GM23338 (cell line): ENCODE results near the gene PYGB. TPM values are rescaled to one million over a fixed set of nuclear protein-coding genes. Genes with fewer than 3 reads are reported as not detected.

Experiments
- ATAC-seq: fragments of 200-7000 bp; cut with Tn5 transposase; 3 replicates; pipeline ENCODE4 v1.9.1; 2020
- DNase-seq: peaks from one replicate; pipeline ENCODE4 v3.0.0-alpha.2; 2015; ENCODE audit warnings: low spot score
- H2AFZ ChIP-seq: fragments of 200-600 bp; sonication (generic); 2 replicates; pipeline ENCODE4 v1.8.0; 2016; ENCODE audit warnings: antibody characterized with exemption, mild to moderate bottlenecking, moderate library complexity
- H3F3A ChIP-seq: fragments of 200-600 bp; sonication (generic); replicated peaks from 2 replicates; pipeline ENCODE4 v1.8.0; 2017; ENCODE audit warnings: antibody characterized with exemption, mixed run types, low read depth
- H3K27ac ChIP-seq: fragments of 200-600 bp; sonication (generic); 2 replicates; pipeline ENCODE4 v1.6.1; 2016; ENCODE audit warnings: low read depth
- H3K27me3 ChIP-seq: fragments of 200-600 bp; sonication (generic); 2 replicates; pipeline ENCODE4 v1.8.0; 2016; ENCODE audit warnings: mild to moderate bottlenecking, mixed run types, moderate library complexity; ENCODE audit not compliant: insufficient read depth
- H3K36me3 ChIP-seq: fragments of 200-600 bp; sonication (generic); 2 replicates; pipeline ENCODE4 v1.8.0; 2016; ENCODE audit warnings: mild to moderate bottlenecking; ENCODE audit not compliant: insufficient read depth
- H3K4me1 ChIP-seq: fragments of 200-600 bp; sonication (generic); 2 replicates; pipeline ENCODE4 v1.8.0; 2016; ENCODE audit warnings: mild to moderate bottlenecking, moderate library complexity; ENCODE audit not compliant: insufficient read depth
- H3K4me2 ChIP-seq: fragments of 200-600 bp; sonication (generic); 2 replicates; pipeline ENCODE4 v1.7.1; 2017; ENCODE audit warnings: mixed run types
- H3K4me3 ChIP-seq: fragments of 200-600 bp; sonication (generic); 2 replicates; pipeline ENCODE4 v1.6.1; 2016; ENCODE audit warnings: mixed run types
- H3K79me2 ChIP-seq: fragments of 200-600 bp; sonication (generic); replicated peaks from 2 replicates; pipeline ENCODE4 v1.8.0; 2017; ENCODE audit warnings: mild to moderate bottlenecking; ENCODE audit not compliant: insufficient read depth
- H3K9me2 ChIP-seq: fragments of 200-600 bp; sonication (generic); 2 replicates; pipeline ENCODE4 v1.8.0; 2017; ENCODE audit not compliant: insufficient read depth
- H4K20me1 ChIP-seq: fragments of 200-600 bp; sonication (generic); replicated peaks from 2 replicates; pipeline ENCODE4 v1.8.0; 2017; ENCODE audit warnings: mild to moderate bottlenecking; ENCODE audit not compliant: insufficient read depth
- H3K27ac Mint-ChIP-seq: 2 replicates; pipeline ENCODE4 v1.8.0; 2020; ENCODE audit warnings: inconsistent platforms, mild to moderate bottlenecking, moderate library complexity, mixed read lengths
- H3K27me3 Mint-ChIP-seq: 3 replicates; pipeline ENCODE4 v1.8.0; 2022; ENCODE audit warnings: low read depth, mild to moderate bottlenecking, moderate library complexity, mixed read lengths, inconsistent platforms; ENCODE audit not compliant: insufficient read depth, poor library complexity
- H3K36me3 Mint-ChIP-seq: 3 replicates; pipeline ENCODE4 v1.8.0; 2021; ENCODE audit warnings: low read depth, mild to moderate bottlenecking, inconsistent platforms, moderate library complexity, mixed read lengths
- H3K4me1 Mint-ChIP-seq: 3 replicates; pipeline ENCODE4 v1.8.0; 2020; ENCODE audit warnings: mild to moderate bottlenecking, inconsistent platforms, mixed read lengths
- H3K4me3 Mint-ChIP-seq: 3 replicates; pipeline ENCODE4 v1.8.0; 2021; ENCODE audit warnings: moderate library complexity, mild to moderate bottlenecking, inconsistent platforms, mixed read lengths
- H3K9me3 Mint-ChIP-seq: 3 replicates; pipeline ENCODE4 v1.8.0; 2020; ENCODE audit warnings: moderate library complexity, mild to moderate bottlenecking, inconsistent platforms, mixed read lengths
- EZH2 ChIP-seq: fragments of 200-600 bp; sonication (generic); IDR thresholded peaks from one replicate; pipeline ENCODE4 v1.8.0; 2017; ENCODE audit warnings: antibody characterized with exemption, mild to moderate bottlenecking, low read depth; ENCODE audit not compliant: unreplicated experiment
- EZH2phosphoT487 ChIP-seq: fragments of 200-600 bp; sonication (generic); IDR thresholded peaks from one replicate; pipeline ENCODE4 v1.8.1; 2018; ENCODE audit warnings: antibody characterized with exemption; ENCODE audit not compliant: unreplicated experiment
- JUNB ChIP-seq: IDR thresholded peaks from one replicate; pipeline ENCODE4 v1.6.1; 2016; ENCODE audit warnings: antibody characterized with exemption; ENCODE audit not compliant: unreplicated experiment
- NANOG ChIP-seq: IDR thresholded peaks from 2 replicates; pipeline ENCODE4 v1.6.1; 2016; ENCODE audit warnings: antibody characterized with exemption, borderline replicate concordance
- POLR2AphosphoS5 ChIP-seq: IDR thresholded peaks from 2 replicates; pipeline ENCODE4 v1.6.1; 2016; ENCODE audit warnings: antibody characterized with exemption, low read depth
- STAT1 ChIP-seq: IDR thresholded peaks from one replicate; pipeline ENCODE4 v1.6.1; 2016; ENCODE audit warnings: antibody characterized with exemption; ENCODE audit not compliant: unreplicated experiment
- ZNF114 ChIP-seq: fragments of 250-450 bp; sonication (Bioruptor Pico); IDR thresholded peaks from 2 replicates; pipeline ENCODE4 v1.5.0; 2020; ENCODE audit warnings: mild to moderate bottlenecking, moderate library complexity
- polyA plus RNA-seq: library from polyadenylated mRNA; unstranded; fragments of >200 nt; fragmentation: Nextera tagmentation; extraction: Ambion mirVana; gene quantifications from 2 replicates; pipeline ENCODE4 v1.2.1, GENCODE V29; 2016
- total RNA-seq: library from RNA; depleted of rRNA; stranded (reverse); fragments of >200 nt; shearing (Covaris generic); gene quantifications from 2 replicates; pipeline ENCODE4 v1.2.3, GENCODE V29; 2014
- TF ChIP-seq, protein P1 (sequence below): IDR thresholded peaks from one replicate; pipeline ENCODE4 v1.6.1; 2018; ENCODE audit warnings: antibody characterized with exemption; ENCODE audit not compliant: unreplicated experiment
- TF ChIP-seq, protein P2 (sequence below), 2 experiments: fragments of 200-600 bp in 1 of 2; sonication (generic) in 1 of 2; conservative IDR thresholded peaks; 2 replicates each; pipeline versions ENCODE4 v1.5.1 to v1.6.1; 2016 to 2017; ENCODE audit warnings: antibody characterized with exemption in 2 of 2, low read depth in 2 of 2, mild to moderate bottlenecking in 2 of 2, moderate library complexity in 1 of 2
- TF ChIP-seq, protein P3 (sequence below): fragments of 250-450 bp; sonication (Bioruptor Pico); IDR thresholded peaks from 2 replicates; pipeline ENCODE4 v1.5.0; 2020; ENCODE audit warnings: mild to moderate bottlenecking, moderate library complexity

PYGB gene
- total and polyA plus RNA-seq, 2 experiments from 2014 or later, result 15.6 to 64.0 TPM

DNA sequence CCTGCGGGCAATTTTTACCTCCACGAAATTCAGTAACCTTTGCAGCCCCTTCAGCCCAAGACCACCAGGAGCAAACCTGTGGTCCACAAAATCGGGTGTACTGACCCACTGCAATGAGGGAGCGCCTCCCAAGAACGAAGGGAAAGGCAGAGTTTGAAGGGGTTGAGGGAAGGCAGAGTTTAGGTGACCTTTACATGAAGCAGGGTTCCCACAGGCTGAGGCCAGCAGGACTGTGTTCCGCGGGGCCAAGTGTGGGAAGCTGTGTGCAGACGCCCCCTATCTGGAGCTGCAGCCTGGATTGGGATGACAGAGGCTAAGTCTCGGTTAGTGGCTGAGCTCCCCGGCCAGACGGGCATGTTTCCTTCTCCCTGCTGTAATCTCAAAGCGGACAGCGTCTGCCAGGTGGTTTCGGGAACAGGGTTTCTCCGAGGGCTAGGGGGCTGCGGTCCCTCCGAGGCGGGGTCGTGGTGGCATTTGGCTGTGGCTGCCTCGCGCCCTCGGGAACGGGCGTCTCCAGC is 826 bp upstream of the PYGB start:
- DNase-seq (peak; percentile 81), ATAC-seq (peak; percentile 78)
- Histone ChIP-seq H3F3A (0 out of 2 replicates have a peak, but pooled peaks cover 7% of the 10 kb centered on the region), H3K27ac (no peak overlapping the region), H3K27me3 (peaks cover 11% of the 10 kb centered on the region; the same call in 1 of the 2 replicates), H3K4me3 (peak overlapping the region; percentile 93), H2AFZ (peak overlapping the region; percentile 99), H3K79me2 (peaks cover 33% of the 10 kb centered on the region), H3K36me3 (no peaks in the 10 kb centered on the region), H3K4me1 (peaks cover 16% of the 10 kb centered on the region), H3K9me2 (no peaks in the 10 kb centered on the region), H3K4me2 (peak overlapping the region; percentile 96), H4K20me1 (peaks cover 25% of the 10 kb centered on the region; the same call in 1 of the 2 replicates)
- peaks cover 3% of the 10 kb centered on the region; the same call in 2 of the 3 replicates for H3K36me3 Mint-ChIP-seq
- H3K4me1 Mint-ChIP-seq, result peaks cover 45% of the 10 kb centered on the region
- H3K4me3 Mint-ChIP-seq, result peak overlapping the region; percentile 88
- H3K27ac Mint-ChIP-seq, result no peak overlapping the region
- peaks cover 20% of the 10 kb centered on the region for H3K27me3 Mint-ChIP-seq
- no peaks in the 10 kb centered on the region; the same call in 2 of the 3 replicates for H3K9me3 Mint-ChIP-seq
- TF ChIP-seq, protein P1, sequence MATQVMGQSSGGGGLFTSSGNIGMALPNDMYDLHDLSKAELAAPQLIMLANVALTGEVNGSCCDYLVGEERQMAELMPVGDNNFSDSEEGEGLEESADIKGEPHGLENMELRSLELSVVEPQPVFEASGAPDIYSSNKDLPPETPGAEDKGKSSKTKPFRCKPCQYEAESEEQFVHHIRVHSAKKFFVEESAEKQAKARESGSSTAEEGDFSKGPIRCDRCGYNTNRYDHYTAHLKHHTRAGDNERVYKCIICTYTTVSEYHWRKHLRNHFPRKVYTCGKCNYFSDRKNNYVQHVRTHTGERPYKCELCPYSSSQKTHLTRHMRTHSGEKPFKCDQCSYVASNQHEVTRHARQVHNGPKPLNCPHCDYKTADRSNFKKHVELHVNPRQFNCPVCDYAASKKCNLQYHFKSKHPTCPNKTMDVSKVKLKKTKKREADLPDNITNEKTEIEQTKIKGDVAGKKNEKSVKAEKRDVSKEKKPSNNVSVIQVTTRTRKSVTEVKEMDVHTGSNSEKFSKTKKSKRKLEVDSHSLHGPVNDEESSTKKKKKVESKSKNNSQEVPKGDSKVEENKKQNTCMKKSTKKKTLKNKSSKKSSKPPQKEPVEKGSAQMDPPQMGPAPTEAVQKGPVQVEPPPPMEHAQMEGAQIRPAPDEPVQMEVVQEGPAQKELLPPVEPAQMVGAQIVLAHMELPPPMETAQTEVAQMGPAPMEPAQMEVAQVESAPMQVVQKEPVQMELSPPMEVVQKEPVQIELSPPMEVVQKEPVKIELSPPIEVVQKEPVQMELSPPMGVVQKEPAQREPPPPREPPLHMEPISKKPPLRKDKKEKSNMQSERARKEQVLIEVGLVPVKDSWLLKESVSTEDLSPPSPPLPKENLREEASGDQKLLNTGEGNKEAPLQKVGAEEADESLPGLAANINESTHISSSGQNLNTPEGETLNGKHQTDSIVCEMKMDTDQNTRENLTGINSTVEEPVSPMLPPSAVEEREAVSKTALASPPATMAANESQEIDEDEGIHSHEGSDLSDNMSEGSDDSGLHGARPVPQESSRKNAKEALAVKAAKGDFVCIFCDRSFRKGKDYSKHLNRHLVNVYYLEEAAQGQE, result no peak
- TF ChIP-seq, protein P2, sequence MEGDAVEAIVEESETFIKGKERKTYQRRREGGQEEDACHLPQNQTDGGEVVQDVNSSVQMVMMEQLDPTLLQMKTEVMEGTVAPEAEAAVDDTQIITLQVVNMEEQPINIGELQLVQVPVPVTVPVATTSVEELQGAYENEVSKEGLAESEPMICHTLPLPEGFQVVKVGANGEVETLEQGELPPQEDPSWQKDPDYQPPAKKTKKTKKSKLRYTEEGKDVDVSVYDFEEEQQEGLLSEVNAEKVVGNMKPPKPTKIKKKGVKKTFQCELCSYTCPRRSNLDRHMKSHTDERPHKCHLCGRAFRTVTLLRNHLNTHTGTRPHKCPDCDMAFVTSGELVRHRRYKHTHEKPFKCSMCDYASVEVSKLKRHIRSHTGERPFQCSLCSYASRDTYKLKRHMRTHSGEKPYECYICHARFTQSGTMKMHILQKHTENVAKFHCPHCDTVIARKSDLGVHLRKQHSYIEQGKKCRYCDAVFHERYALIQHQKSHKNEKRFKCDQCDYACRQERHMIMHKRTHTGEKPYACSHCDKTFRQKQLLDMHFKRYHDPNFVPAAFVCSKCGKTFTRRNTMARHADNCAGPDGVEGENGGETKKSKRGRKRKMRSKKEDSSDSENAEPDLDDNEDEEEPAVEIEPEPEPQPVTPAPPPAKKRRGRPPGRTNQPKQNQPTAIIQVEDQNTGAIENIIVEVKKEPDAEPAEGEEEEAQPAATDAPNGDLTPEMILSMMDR (conservative IDR thresholded peaks at IDR 0.05; ENCODE audit: low read depth in 2 of 2), result peak; percentile 56 to 69

DNA sequence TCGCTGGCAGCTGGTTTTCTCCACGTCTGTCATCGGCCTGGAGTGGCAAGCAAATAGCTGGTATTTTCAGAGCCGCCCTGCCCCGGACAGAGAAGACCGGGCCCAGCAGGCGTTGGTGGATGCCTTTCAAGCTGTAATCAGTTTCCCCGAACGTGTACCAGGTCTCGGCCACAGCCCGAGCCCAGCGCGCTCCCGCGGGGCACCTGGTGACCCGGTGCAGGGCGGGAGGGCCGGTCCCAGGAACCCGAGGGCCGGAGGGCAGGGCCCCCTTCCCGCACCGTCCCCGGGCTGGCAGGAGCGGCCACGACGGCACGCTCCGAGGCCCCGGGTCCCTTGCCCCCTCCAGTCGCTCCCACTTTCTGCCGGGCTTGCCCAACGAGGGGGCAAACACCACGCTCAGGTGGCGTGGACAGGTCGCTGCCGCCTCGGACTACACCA is 348 bp upstream of the PYGB start:
- Histone ChIP-seq H3K4me2 (peak overlapping the region; percentile 96), H3K9me2 (no peaks in the 10 kb centered on the region), H3K36me3 (no peaks in the 10 kb centered on the region), H3F3A (0 out of 2 replicates have a peak, but pooled peaks cover 7% of the 10 kb centered on the region), H3K4me1 (peaks cover 16% of the 10 kb centered on the region), H3K27ac (no peak overlapping the region), H3K4me3 (peak overlapping the region; percentile 93), H3K27me3 (peaks cover 11% of the 10 kb centered on the region; the same call in 1 of the 2 replicates), H3K79me2 (peaks cover 37% of the 10 kb centered on the region), H4K20me1 (peaks cover 25% of the 10 kb centered on the region; the same call in 1 of the 2 replicates), H2AFZ (peak overlapping the region; percentile 99)
- Mint-ChIP-seq H3K4me1 (peaks cover 43% of the 10 kb centered on the region), H3K9me3 (no peaks in the 10 kb centered on the region; the same call in 2 of the 3 replicates), H3K4me3 (peak overlapping the region; percentile 88), H3K27ac (no peak overlapping the region), H3K36me3 (peaks cover 3% of the 10 kb centered on the region; the same call in 2 of the 3 replicates), H3K27me3 (peaks cover 20% of the 10 kb centered on the region)
- DNase-seq (no peak), ATAC-seq (peak; percentile 59)
- TF ChIP-seq, protein P3, sequence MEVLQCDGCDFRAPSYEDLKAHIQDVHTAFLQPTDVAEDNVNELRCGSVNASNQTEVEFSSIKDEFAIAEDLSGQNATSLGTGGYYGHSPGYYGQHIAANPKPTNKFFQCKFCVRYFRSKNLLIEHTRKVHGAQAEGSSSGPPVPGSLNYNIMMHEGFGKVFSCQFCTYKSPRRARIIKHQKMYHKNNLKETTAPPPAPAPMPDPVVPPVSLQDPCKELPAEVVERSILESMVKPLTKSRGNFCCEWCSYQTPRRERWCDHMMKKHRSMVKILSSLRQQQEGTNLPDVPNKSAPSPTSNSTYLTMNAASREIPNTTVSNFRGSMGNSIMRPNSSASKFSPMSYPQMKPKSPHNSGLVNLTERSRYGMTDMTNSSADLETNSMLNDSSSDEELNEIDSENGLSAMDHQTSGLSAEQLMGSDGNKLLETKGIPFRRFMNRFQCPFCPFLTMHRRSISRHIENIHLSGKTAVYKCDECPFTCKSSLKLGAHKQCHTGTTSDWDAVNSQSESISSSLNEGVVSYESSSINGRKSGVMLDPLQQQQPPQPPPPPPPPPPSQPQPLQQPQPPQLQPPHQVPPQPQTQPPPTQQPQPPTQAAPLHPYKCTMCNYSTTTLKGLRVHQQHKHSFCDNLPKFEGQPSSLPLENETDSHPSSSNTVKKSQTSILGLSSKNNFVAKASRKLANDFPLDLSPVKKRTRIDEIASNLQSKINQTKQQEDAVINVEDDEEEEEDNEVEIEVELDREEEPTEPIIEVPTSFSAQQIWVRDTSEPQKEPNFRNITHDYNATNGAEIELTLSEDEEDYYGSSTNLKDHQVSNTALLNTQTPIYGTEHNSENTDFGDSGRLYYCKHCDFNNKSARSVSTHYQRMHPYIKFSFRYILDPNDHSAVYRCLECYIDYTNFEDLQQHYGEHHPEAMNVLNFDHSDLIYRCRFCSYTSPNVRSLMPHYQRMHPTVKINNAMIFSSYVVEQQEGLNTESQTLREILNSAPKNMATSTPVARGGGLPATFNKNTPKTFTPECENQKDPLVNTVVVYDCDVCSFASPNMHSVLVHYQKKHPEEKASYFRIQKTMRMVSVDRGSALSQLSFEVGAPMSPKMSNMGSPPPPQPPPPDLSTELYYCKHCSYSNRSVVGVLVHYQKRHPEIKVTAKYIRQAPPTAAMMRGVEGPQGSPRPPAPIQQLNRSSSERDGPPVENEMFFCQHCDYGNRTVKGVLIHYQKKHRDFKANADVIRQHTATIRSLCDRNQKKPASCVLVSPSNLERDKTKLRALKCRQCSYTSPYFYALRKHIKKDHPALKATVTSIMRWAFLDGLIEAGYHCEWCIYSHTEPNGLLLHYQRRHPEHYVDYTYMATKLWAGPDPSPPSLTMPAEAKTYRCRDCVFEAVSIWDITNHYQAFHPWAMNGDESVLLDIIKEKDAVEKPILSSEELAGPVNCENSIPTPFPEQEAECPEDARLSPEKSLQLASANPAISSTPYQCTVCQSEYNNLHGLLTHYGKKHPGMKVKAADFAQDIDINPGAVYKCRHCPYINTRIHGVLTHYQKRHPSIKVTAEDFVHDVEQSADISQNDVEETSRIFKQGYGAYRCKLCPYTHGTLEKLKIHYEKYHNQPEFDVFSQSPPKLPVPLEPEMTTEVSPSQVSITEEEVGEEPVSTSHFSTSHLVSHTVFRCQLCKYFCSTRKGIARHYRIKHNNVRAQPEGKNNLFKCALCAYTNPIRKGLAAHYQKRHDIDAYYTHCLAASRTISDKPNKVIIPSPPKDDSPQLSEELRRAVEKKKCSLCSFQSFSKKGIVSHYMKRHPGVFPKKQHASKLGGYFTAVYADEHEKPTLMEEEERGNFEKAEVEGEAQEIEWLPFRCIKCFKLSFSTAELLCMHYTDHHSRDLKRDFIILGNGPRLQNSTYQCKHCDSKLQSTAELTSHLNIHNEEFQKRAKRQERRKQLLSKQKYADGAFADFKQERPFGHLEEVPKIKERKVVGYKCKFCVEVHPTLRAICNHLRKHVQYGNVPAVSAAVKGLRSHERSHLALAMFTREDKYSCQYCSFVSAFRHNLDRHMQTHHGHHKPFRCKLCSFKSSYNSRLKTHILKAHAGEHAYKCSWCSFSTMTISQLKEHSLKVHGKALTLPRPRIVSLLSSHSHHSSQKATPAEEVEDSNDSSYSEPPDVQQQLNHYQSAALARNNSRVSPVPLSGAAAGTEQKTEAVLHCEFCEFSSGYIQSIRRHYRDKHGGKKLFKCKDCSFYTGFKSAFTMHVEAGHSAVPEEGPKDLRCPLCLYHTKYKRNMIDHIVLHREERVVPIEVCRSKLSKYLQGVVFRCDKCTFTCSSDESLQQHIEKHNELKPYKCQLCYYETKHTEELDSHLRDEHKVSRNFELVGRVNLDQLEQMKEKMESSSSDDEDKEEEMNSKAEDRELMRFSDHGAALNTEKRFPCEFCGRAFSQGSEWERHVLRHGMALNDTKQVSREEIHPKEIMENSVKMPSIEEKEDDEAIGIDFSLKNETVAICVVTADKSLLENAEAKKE (CRISPR knock-in tag), result no peak
- TF ChIP-seq NANOG (no peak), ZNF114 (no peak), EZH2phosphoT487 (no peak), STAT1 (no peak), POLR2AphosphoS5 (no peak), EZH2 (no peak), JUNB (no peak)
